ENCODE data around the gene SLC12A3. TPM values are rescaled to one million over a fixed set of nuclear protein-coding genes. Genes with fewer than 3 reads are reported as not detected.

SLC12A3 gene
- total RNA-seq, 4 donors from 2014 or later, result not detected

GRCh38 chr16:56930486-56931270, 65.7 kb downstream of the SLC12A3 start:
- no peak for TF ChIP-seq CTCF (IDR thresholded peaks at IDR 0.05; ENCODE audit: low read depth)

DNA sequence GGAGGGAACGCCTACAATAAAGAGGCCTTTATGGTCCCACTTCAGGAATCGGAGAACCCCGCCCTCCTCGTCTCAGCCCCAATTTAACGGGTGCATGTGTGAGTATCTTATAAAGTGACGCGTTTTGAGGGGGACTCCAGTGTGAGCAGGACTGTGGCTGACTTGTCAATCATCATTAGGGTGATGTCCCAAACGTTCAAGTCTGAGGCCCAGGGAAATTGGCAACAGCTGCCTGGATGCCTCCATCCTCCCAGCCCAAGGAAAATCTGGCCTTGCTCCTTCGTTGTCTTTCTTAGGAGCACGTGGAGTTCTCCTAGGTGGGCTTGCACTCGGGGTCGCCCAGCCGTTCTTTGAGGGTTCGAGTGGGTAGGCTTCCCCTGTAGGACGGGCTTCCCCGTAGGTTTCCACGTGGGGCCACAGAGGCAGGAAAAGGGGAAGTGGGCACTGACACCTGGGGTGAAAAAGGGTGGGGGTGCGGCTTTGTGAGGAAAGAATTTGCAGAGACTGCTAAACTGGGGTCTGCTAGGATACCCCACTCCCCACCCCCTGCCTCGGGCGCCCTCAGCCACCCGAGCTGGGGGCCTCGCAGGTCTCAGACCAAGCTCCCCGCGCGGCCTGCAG, 66.4 kb downstream of the SLC12A3 start:
- no peak for TF ChIP-seq CTCF (IDR thresholded peaks at IDR 0.05; ENCODE audit: low read depth)

DNA sequence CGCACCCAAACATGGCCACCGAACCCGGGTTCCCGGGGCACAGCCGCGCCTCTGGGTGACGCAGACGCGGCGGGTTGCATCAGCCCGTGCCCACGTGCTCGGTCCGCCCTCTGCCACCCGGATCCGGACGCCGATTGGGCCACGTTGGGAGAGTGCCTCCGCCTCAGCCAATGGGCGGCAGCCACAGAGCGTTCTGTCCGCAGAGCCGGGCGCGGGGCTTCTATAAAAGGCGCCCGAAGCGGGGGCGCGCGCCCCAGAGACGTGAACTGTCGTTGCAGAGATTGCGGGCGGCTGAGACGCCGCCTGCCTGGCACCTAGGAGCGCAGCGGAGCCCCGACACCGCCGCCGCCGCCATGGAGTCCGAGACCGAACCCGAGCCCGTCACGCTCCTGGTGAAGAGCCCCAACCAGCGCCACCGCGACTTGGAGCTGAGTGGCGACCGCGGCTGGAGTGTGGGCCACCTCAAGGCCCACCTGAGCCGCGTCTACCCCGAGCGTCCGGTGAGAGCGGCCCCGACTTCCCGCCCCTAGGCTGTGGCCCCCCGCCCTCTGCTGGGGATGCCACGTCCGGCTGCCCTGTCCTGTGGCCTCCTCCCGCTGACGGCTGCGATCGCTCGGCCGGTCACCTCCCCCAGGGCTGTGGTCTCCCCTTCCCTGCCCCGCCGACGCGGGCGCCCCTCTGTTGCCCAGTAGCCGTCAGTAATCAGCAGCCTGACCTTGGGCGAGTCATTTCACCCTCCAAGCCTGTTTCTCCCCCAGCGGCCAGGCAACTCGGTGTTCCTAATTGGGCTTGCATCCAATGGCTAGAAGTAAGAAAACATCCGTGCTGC, 67.1 kb downstream of the SLC12A3 start, which contains the start of gene HERPUD1:
TSS of gene HERPUD1 (plus strand) at position 251 of the 829 bp plus-strand sequence. CDS start at position 354, 103 bp downstream.
- TF ChIP-seq CTCF (IDR thresholded peaks at IDR 0.05; ENCODE audit: low read depth), result no peak

- no peak for TF ChIP-seq CTCF (IDR thresholded peaks at IDR 0.05; ENCODE audit: low read depth)
Observed at GRCh38 chr16:56932721-56933619, 68.0 kb downstream of the SLC12A3 start.

DNA sequence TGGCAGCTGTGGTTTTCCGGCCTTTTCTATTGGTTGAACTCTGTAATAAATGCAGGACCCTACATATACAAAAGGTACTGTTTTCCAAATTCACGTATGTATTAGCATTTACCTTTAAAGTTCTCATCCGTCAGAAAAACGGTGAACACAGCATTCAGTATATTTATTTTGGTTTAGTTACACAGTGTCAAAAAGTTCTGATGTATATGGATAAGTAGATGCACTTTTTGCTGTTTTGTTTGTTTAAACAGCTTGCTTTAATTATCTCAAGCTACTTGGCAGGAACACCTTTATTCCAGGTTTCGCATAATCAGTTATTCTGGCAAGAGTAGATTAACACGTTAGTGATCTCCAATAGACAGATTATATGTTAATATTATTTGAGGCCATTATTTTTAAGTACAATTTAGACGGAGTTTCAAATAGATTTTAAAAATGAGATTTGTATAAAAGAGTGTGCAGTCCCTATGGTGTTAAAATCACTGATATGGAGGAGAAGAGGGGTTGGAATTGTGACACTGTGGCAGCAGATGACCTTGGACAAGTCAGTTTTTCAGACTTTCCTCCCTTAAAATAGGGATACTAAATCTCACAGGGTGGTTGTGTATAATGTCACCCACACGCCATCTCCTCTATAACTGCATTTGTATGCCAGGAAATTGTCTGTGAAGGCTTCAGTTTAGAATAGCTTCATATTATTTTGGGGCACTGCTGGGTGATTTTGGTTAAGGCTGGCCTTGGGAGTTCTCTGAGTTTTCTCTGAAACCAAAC, 69.0 kb downstream of the SLC12A3 start:
- no peak for TF ChIP-seq CTCF (IDR thresholded peaks at IDR 0.05; ENCODE audit: low read depth)

- TF ChIP-seq CTCF (IDR thresholded peaks at IDR 0.05; ENCODE audit: low read depth), result no peak
Observed at GRCh38 chr16:56935201-56935600, 70.2 kb downstream of the SLC12A3 start.
